ENCODE results near the gene DISP2.

The DISP2 gene

GRCh38 chr15:40314723-40315276 lies 43.2 kb upstream of the DISP2 start:
- TF ChIP-seq CTCF (conservative IDR thresholded peaks at IDR 0.05), result no peak

GRCh38 chr15:40316931-40317330 lies 41.1 kb upstream of the DISP2 start:
- no peak overlapping the region for H3K27ac ChIP-seq
- no peak for TF ChIP-seq CTCF (conservative IDR thresholded peaks at IDR 0.05)

More at GRCh38 chr15:40314723-40315276, 43.2 kb upstream of the DISP2 start:
- H3K27ac ChIP-seq, result no peak overlapping the region

- TF ChIP-seq CTCF (conservative IDR thresholded peaks at IDR 0.05), result no peak
These were observed 40.4 kb upstream of the DISP2 start for GRCh38 chr15:40317580-40317979.

GRCh38 chr15:40320409-40320808 lies 37.6 kb upstream of the DISP2 start:
- TF ChIP-seq CTCF (conservative IDR thresholded peaks at IDR 0.05), result no peak
- H3K27ac ChIP-seq, result no peak overlapping the region

More at GRCh38 chr15:40317580-40317979, 40.4 kb upstream of the DISP2 start:
- H3K27ac ChIP-seq, result no peak overlapping the region

- TF ChIP-seq CTCF (conservative IDR thresholded peaks at IDR 0.05), result peak; percentile 91
- H3K27ac ChIP-seq, result no peak overlapping the region
These were observed 37.1 kb upstream of the DISP2 start for GRCh38 chr15:40320931-40321371.

GRCh38 chr15:40322531-40323238 lies 35.3 kb upstream of the DISP2 start:
- TF ChIP-seq CTCF (conservative IDR thresholded peaks at IDR 0.05), result no peak
- H3K27ac ChIP-seq, result peak overlapping the region; percentile 80

- H3K27ac ChIP-seq, result peak within 1 kb of the TSS; percentile 80
- TF ChIP-seq CTCF (conservative IDR thresholded peaks at IDR 0.05), result peak; percentile 54
These were observed 34.6 kb upstream of the DISP2 start, which contains the start of gene INAFM2 for GRCh38 chr15:40323239-40323952. INAFM2 (plus strand) TSS chr15:40323692; CDS start chr15:40324056, 364 bp downstream.
